Activated T-cell treated with anti-CD3 and anti-CD28 coated beads for 48 hours (primary cell): ENCODE data around the gene TBL1XR1.
"Not testable (repeated sequence)": the region's sequence is repeated elsewhere in the genome, so short reads cannot be mapped to it uniquely, and the experiment has no call there.

Experiments
- DNase-seq: peaks from one replicate; pipeline ENCODE4 v3.0.0-alpha.2; 2020; ENCODE audit warnings: low read depth

The TBL1XR1 gene

GRCh38 chr3:177141471-177141870 is 55.8 kb downstream of the TBL1XR1 start:
- DNase-seq: no peak

- DNase-seq: not testable (repeated sequence)
Measured at GRCh38 chr3:177139220-177139619, 58.1 kb downstream of the TBL1XR1 start.

- DNase-seq: no peak
Measured at GRCh38 chr3:177137774-177138705, 59.2 kb downstream of the TBL1XR1 start.

GRCh38 chr3:177136741-177137140 is 60.5 kb downstream of the TBL1XR1 start:
- no peak for DNase-seq

GRCh38 chr3:177135841-177136492 is 61.3 kb downstream of the TBL1XR1 start:
- no peak for DNase-seq

GRCh38 chr3:177134816-177135210 is 62.5 kb downstream of the TBL1XR1 start:
- no peak for DNase-seq

GRCh38 chr3:177133860-177134815 is 63.1 kb downstream of the TBL1XR1 start:
- no peak for DNase-seq

- no peak for DNase-seq
Measured at GRCh38 chr3:177131927-177132636, 65.2 kb downstream of the TBL1XR1 start.

GRCh38 chr3:177127008-177127407 is 70.3 kb downstream of the TBL1XR1 start:
- no peak for DNase-seq

GRCh38 chr3:177126015-177126773 is 71.1 kb downstream of the TBL1XR1 start:
- DNase-seq: no peak

GRCh38 chr3:177124882-177125281 is 72.4 kb downstream of the TBL1XR1 start:
- DNase-seq: no peak

GRCh38 chr3:177123822-177124221 is 73.5 kb downstream of the TBL1XR1 start:
- no peak for DNase-seq

GRCh38 chr3:177122183-177122856 is 75.0 kb downstream of the TBL1XR1 start:
- no peak for DNase-seq

GRCh38 chr3:177119829-177120228 is 77.5 kb downstream of the TBL1XR1 start:
- no peak for DNase-seq

GRCh38 chr3:177114253-177114652 is 83.0 kb downstream of the TBL1XR1 start:
- no peak for DNase-seq

- DNase-seq: no peak
Measured at GRCh38 chr3:177111541-177111949, 85.7 kb downstream of the TBL1XR1 start.

- DNase-seq: no peak
Measured at GRCh38 chr3:177110895-177111294, 86.4 kb downstream of the TBL1XR1 start.

- DNase-seq: no peak
Measured at GRCh38 chr3:177110386-177110785, 86.9 kb downstream of the TBL1XR1 start.

GRCh38 chr3:177109688-177110330 is 87.5 kb downstream of the TBL1XR1 start:
- DNase-seq: no peak

GRCh38 chr3:177108648-177109047 is 88.6 kb downstream of the TBL1XR1 start:
- no peak for DNase-seq
